GM21717 (cell line): ENCODE results near the gene HOXA1.

Source experiments
- ATAC-seq: cut with Tn5 transposase; IDR thresholded peaks from one replicate; pipeline ENCODE4 v1.9.1; 2021; ENCODE audit warnings: mild to moderate bottlenecking, moderate library complexity; ENCODE audit not compliant: unreplicated experiment

Gene HOXA1

DNA sequence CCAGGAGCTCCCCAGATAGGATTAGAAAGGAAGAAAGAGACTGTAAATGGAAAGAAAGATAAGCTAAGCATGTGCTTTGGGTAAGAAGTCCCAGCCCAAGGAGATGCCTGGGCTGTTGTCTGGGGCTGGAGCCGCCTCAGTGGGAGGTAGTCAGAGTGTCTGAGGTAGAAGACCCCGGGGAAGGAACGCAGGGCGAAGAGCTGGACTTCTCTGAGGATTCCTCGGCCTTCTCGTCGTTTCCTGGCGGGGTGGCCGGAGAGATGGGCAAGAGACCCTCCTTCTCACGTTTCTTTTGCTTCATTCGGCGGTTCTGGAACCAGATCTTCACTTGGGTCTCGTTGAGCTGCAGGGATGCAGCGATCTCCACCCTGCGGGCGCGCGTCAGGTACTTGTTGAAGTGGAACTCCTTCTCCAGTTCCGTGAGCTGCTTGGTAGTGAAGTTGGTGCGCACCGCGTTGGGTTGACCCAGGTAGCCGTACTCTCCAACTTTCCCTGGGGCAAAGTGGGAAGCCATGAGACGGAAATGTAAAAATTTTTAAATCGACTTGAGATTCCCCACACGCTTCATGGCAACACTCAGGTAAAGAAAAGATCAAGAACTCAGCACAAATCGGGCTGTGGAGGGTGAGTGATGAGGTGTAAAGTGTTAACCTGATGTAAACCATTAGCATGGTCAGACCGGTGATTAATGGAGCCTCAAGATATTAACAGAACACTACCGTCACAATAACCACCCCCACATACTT, 1.3 kb downstream of the HOXA1 start:
- no peak for ATAC-seq

DNA sequence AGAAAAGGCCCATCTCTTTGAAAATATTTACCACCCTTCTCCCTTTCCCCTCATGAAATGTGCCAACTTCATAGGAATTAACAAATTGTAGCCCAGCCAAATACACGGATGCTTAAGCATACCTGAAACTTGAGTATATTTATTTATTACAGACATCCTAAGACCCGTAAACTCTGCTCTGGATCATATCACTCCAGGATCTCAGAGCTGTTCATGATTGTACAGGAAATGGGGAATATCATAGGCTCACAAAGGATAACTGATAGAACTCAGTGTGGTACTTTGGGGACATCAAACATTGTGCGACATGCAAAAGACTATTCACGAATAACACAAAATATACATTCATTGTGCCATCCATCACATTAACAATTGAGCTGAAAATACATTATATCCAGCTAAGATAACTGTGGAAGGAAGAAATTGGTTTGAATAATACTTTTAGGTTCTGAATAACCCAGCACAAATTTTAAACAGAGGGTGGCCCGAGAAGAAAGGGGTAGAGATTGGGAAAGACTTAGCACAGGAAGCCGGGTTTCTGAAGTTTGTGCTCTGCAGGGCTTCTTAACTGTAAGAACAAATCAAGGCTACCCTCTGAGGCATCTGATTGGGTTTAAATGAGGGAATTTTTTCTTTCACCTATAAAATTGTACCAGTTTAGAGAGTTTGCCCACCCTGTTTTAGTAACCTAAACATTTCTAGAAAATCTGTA, 2.5 kb downstream of the HOXA1 start:
- no peak for ATAC-seq

DNA sequence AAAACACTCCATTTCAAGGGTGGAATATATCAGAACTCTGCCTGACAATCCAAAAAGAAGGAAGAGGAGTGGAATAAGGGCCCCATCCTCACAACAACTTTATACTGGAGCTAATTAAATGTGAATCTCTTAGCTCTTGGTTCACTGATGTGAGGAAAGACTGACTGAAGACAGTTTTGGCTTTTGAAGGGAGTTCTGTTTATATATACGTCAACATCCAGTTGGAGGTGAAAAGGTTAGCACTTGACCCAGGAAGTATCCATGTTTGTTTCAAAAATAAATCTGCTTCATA, 3.0 kb downstream of the HOXA1 start:
- no peak for ATAC-seq

DNA sequence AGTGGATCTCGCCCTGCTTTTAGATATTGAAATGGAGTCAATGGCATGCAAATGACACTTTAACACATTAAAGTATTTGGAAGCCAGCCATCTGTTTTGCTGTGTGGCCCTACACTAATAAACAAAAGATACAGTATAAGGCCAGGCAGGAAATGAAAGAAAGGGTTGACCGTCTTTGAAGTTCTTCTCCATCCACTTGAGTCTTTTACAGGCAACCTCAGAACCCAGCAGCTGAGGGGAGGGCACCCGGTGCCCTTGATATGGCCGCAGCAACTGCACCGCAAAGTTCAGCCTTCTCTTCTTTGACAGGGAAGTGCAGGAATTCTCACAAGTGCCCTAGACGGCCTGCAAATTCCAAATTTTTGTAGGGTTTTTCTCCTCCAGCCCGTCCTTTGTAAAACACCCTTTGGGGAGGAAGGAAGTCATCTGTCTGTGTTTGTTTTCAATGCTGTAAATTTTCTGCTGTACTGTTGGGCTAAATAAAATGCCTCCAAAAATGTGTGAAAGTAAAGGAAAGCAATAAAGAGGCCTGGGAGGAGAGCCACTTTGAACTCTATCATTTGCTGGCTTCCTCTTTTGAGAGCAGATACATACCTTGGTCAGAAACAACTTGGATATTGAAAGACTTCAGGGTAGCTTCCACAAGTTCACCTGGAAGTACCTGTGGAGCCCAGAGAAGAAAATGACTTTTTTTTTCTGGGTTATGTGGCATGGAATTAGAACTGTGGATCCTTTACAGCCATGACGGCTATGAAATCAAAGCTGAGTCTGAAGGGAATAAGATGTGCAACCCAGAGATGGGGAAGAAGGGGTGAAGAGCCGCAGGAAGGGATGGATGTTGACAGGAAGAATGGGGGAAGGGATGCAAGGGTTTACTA, 3.6 kb downstream of the HOXA1 start:
- no peak for ATAC-seq

DNA sequence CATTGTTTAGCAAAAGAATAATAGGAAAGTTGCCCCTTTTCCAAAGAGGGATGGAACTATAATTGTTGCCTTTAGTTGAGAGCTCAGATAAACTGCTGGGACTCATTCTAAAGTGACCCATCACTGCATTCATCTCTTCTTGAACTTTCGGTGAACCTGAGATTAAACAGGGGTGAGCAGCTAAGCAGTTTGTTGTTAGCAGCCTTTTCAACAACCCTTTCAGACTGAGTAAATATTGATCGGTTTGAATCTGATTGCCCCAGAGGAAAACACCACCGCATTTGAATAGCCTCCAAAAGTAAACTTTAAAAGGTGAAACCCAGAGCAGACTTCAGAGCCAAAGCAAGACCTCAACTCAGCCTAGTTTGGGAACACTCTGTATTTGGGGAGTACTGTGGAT, 4.7 kb downstream of the HOXA1 start:
- no peak for ATAC-seq

DNA sequence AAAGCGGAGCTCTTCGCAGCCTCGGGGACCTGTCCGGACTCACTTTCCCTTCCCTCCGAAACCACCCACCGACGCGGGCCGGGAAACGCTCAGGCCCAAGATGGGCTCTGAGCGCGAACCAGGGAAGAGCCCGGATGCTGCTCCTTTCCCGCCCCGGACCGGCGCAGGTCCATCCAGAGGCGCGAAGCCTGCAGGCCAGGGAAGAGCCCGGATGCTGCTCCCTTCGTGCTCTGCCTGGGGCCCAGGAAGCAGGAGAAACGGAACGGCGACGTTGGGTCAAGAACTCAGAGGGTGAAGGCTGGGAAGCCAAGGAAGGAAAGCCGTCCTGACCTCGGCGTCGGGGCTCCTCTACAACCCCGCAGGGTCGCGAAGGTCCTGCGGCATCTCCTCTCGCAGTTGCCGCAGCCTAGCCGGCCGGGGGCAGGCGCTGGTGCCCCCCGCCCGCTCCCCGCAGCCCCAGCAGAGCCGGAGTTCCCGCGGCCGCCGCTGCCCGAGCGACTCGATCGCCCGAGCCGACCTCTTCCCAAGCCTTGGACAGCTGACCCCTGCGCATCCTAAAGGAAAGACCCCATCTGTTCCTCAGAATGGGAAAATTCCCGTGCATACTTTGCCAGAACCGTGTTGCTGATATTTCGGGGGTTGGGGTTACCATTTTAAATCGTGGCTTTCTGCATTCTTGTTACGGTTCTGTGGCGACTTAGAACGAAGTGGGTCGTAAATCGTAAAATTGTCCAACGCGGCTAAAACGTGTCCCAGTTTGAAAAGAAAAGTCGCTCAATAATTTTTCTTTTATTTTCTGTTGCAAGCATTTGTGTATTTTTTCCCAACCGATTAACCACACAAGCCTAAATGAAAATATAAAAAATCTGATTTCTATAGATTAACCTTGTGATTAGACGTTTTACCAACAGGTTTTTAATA, 7.5 kb downstream of the HOXA1 start:
- ATAC-seq, result no peak

DNA sequence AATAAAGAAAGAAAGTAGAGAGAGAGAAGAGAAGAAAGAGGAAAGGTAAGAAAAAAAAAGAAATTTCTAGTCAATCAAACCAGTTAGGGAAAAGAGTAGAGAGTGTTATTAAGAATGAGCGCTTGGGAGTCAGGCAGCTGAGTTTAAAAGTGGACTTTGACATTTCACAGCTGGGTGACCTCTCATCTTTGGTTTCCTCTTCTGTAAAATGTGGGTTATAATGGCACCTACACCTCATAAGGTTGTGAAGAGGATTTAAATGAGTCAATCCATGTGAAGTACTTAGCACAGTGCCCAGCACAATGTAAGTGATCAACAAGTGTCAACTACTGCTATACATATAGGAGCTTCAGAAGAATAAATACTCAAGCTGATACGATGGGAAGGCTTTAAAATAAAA, 12.2 kb downstream of the HOXA1 start:
- ATAC-seq, result no peak

DNA sequence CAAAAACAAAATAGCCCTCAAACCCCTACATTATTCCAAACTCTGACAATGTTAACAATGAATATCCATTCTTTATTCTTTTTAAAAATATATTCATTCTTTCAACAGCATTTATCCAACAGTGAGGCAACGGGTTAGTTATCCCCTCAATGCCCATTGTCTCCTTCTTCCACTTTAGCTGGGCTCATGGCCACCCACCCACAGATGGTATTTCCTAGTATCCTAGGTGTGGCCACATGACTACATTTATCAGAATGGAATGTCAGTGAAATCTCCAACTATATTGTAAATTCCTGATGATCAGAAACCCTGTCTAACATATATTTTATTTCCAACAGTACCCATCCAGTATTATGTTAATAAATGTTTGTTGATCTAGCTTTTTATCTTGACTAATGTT, 13.6 kb downstream of the HOXA1 start:
- ATAC-seq, result no peak

DNA sequence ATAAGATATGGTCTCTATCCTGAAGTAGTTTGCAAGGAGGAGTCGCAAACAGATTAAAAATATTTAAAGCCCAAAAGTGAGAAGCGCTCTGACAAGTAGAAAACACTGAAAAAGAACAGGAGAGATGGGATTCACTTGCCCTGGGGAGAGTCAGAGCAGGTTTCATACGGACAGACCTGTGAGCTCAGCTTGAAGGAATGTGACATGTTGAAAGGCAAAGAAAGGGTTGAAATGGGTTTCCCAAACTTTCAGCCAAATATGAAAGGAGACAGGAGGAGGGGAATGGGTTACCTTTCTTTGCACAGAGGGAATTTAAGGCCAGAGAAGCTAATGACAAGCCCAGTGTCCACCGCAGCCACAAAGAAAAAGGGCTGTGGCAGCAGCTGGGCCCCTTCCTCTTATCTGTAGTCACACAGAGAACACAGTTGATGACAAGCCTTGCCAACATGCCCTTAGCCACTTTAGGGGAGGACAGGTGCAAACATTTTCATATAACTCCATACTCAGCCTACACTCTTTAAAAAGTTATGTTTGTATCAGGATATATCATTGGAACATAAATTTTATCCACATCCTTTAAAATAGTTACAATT, 14.9 kb downstream of the HOXA1 start:
- no peak for ATAC-seq

DNA sequence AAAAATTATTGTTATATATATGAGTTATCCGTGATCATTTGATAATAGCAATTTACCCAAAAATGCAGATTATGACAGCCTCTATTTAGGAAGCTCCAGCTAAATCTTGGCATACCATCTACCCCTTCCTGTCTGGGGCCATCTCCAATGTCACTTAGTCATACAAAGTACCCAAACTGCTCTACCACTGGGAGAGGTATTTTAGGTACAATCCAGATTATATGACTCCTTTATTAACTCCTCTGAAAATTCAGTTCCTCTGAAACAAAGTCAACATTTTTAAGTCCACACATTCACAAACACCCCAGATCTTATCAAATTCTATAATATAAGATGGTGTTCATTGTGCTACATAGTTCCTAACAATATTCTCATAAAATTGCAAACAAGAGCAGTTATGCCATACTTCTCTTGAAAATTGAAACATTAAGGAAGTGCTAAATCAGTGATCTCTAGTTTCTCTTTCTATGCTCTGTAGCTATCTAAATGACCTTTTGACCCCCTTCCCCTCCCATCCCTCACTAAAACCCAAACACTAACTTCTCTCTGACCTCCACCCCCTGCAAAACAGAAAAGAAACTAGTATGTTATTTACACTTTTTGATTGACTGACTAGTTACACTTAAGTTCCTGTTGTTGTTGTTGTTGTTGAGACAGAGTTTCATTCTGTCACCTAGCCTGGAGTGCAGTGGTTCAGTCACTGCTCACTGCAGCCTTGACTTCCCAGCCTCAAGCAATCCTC, 16.4 kb downstream of the HOXA1 start:
- ATAC-seq, result no peak

DNA sequence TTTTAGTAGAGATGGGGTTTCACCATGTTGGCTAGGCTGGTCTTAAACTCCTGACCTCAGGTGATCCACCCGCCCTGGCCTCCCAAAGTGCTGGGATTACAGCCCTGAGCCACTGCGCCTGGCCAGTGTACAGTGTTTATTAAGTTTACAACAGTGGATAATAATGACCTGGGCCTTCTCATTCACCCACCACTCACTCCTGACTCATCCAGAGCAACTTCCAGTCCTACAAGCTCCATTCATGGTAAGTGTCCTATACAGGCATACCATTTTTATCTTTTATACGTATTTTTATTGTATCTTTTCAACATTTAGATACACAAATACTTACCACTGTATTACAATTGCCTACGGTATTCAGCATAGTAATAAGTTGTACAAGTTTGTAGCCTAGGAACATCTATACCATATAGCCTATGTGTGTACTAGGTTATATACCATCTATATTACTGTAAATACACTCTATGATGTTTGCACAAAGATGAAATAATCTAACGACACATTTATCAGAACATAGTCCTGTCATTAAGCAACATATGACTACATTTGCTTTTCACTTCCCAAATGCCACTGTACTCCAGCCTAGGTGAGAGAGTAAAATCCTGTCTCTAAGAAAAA, 17.1 kb downstream of the HOXA1 start:
- no peak for ATAC-seq

DNA sequence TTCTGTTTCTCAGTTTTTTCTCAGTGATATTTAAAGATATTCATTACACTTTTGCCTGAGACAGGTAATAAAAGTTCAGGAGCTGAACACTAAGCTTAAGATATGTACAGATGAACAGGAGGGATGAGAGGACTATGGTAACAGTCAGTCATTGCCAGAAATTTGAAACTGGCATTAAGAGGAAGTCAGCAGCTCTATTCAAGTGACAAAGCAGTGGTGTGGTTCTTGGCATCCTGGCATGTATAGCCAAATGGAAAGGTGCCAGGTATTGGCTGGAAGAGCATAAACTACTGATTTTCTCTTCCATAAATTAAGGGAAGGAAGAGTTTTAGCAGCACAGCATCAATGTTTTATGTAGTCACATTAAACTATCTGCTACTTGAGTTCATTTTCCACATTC, 22.7 kb downstream of the HOXA1 start:
- ATAC-seq, result no peak

DNA sequence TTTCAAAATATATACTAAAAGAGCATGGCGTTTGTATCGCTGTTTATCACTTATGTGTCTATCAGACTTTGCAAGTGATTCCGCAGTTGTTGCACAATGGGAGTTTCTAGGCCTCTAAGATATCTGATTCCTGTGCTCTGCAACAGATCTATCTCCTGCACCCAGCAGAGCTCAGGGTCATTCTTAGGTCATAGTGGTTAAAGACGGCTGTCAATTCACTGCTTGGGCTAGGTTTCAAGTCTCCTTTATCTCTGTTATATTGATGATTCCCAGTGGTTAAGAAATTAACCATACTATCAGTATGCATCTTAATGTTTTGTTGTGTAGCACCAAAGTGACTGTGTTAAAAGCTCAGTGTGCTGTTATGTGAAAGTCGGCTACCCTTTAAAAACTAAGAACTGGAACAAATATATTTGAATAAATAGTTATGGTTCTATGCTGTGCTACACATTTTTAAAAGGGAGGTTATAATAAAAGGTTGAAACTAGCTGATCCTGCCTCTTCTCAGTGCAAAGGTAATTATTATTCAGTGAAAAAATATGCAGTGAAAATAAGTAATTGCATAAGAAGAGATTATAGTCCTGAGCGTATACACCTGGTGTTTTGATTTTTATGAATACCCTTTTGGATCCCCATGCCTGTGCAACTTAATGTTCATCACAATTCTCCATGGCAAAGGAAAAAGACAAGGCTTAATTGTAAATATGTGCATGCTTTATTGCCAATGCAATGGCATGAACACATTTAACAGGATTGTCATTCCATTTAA, 24.0 kb downstream of the HOXA1 start:
- no peak for ATAC-seq

DNA sequence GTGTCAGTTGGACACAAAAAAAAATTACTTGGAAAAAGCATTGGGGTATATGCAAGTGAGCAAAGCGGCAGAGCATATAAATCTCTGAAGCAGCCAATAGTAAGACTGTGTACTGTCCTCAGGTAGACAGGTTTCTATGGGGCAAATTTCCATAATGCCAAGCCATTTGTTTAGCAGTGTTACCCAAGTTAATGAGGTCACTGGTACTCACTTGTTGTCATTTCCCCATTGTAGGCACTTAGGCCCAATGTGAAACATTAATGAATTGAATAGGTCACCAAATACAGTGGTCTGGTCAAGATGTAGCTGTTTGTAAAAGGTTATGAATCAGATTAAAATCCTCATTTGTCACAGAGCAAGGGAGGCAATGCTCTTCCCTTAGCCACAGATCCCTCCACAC, 27.5 kb downstream of the HOXA1 start:
- ATAC-seq, result no peak

DNA sequence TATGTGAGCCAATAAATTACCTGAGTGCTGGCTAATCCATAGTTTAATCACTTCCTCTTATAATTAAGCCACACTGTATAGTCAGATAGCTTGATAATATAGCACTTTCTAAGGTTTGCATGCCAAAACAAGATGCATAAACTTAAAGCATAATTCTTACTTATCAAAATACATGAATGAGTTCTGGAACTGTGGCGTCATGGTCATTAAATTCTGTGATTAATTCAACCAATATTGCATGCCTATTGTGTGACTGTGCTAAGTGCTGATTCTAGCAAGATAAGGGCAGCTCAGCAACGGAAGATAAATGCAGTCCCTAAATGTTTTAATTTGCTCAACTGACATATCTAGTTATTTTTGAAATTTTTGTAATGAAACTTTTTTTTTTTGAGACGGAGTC, 29.7 kb downstream of the HOXA1 start:
- no peak for ATAC-seq

DNA sequence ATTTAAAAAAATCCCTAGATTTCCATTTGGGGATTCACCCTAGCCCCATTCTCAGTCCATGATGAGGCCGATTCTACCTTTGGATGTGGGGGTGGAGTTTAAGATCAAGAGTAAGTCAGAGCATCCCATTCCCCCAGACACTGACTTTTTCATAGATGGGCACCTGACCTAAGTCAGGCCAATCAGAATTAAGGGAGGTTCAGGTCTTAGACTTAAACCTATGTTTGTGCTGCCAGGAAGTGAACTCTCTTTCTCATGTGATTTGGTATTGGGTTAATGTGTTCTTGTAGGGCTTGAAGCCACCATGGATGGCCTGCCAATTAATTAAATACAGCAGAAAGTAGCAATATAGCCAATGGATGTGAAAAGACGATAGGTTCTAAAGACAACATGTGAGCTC, 30.1 kb downstream of the HOXA1 start:
- ATAC-seq, result no peak

DNA sequence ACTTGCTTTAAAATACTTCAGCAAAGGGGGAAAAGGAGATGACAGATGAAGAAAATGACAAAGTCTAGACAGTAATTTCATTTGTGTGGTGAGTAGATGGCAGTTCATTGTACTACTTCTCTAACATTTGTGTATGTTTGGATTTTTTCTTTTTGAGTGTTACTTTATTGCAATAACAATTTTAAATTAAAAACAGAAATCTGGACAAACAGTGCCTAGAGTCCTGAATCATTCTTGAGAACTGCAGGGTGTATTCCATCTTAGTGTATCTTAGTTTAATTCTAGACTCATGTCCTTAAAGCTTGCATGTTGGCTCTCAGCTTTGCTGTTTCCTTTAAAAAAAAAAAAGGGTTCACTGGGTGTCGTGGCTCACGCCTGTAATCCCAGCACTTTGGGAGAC, 31.1 kb downstream of the HOXA1 start:
- ATAC-seq, result no peak

DNA sequence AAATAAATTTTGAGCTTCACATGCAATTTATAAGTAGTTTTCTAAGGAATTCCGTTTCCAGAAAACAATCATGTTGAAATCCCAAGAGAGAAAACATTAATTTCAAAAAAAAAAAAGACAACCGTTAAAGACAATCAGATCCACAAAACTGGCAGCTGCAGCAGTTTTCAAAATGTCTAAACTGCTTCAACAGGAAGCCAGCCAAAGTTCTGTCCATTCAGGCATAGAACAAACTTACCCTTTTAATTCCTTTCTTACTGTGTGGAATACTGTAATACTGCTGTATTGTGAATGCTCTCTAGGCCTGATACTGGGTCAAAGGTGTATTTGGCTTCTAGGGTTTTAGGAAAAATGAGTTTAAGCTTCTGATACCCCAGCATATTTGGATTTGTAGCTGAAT, 31.6 kb downstream of the HOXA1 start:
- no peak for ATAC-seq

DNA sequence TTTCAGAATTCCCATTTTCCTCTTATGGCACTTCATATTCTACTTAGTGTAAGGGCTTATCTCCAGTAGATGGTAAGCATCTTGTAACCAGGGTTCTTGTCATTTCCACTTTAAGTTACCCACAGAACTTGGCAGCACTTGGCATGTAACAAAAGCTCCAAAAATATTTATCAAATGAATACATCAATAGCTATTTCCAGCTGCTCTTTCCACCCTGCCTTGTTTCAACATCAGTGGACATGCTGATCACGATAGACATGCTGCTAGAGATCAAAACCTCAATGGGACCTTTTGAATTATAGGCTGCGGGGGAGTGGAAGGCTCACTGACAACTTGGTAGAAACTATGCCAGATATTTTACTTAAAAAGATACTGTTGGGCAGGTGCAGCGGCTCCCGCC, 32.9 kb downstream of the HOXA1 start:
- no peak for ATAC-seq
